ENCODE results near the gene FAM117A.

DNA sequence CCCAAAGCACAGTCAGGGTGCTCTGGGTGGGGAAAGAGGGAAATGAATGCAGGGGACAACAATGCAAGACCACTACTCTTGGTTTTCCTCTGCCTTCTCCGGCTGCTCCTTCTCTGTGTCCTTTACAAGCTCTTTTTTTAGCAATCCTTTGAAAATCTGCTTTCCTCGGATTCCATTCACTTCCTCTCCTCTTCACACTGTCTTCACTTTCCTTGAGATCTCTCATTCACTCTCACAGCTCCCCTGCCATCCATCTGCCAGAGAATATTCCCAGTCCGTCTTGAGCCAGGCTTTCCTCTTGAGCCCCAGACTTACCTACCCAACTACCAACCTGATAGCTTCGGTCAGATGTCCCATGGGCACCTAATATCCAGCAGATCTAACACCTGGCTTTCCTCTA, 75.1 kb downstream of the FAM117A start:
- TF ChIP-seq, protein P1, sequence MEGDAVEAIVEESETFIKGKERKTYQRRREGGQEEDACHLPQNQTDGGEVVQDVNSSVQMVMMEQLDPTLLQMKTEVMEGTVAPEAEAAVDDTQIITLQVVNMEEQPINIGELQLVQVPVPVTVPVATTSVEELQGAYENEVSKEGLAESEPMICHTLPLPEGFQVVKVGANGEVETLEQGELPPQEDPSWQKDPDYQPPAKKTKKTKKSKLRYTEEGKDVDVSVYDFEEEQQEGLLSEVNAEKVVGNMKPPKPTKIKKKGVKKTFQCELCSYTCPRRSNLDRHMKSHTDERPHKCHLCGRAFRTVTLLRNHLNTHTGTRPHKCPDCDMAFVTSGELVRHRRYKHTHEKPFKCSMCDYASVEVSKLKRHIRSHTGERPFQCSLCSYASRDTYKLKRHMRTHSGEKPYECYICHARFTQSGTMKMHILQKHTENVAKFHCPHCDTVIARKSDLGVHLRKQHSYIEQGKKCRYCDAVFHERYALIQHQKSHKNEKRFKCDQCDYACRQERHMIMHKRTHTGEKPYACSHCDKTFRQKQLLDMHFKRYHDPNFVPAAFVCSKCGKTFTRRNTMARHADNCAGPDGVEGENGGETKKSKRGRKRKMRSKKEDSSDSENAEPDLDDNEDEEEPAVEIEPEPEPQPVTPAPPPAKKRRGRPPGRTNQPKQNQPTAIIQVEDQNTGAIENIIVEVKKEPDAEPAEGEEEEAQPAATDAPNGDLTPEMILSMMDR (IDR thresholded peaks at IDR 0.05), result no peak
- TF ChIP-seq POLR2A (IDR thresholded peaks at IDR 0.05) (no peak), POLR2AphosphoS5 (IDR thresholded peaks at IDR 0.05) (no peak)
